GM23338 (cell line): ENCODE results near the gene LAMA4. TPM values are rescaled to one million over a fixed set of nuclear protein-coding genes. Genes with fewer than 3 reads are reported as not detected.

Experiments used
- ATAC-seq: fragments of 200-7000 bp; cut with Tn5 transposase; 3 replicates; pipeline ENCODE4 v1.9.1; 2020
- DNase-seq: peaks from one replicate; pipeline ENCODE4 v3.0.0-alpha.2; 2015; ENCODE audit warnings: low spot score
- H2AFZ ChIP-seq: fragments of 200-600 bp; sonication (generic); 2 replicates; pipeline ENCODE4 v1.8.0; 2016; ENCODE audit warnings: antibody characterized with exemption, mild to moderate bottlenecking, moderate library complexity
- H3F3A ChIP-seq: fragments of 200-600 bp; sonication (generic); replicated peaks from 2 replicates; pipeline ENCODE4 v1.8.0; 2017; ENCODE audit warnings: antibody characterized with exemption, mixed run types, low read depth
- H3K27ac ChIP-seq: fragments of 200-600 bp; sonication (generic); 2 replicates; pipeline ENCODE4 v1.6.1; 2016; ENCODE audit warnings: low read depth
- H3K27me3 ChIP-seq: fragments of 200-600 bp; sonication (generic); 2 replicates; pipeline ENCODE4 v1.8.0; 2016; ENCODE audit warnings: mild to moderate bottlenecking, mixed run types, moderate library complexity; ENCODE audit not compliant: insufficient read depth
- H3K36me3 ChIP-seq: fragments of 200-600 bp; sonication (generic); 2 replicates; pipeline ENCODE4 v1.8.0; 2016; ENCODE audit warnings: mild to moderate bottlenecking; ENCODE audit not compliant: insufficient read depth
- H3K4me1 ChIP-seq: fragments of 200-600 bp; sonication (generic); 2 replicates; pipeline ENCODE4 v1.8.0; 2016; ENCODE audit warnings: mild to moderate bottlenecking, moderate library complexity; ENCODE audit not compliant: insufficient read depth
- H3K4me2 ChIP-seq: fragments of 200-600 bp; sonication (generic); 2 replicates; pipeline ENCODE4 v1.7.1; 2017; ENCODE audit warnings: mixed run types
- H3K4me3 ChIP-seq: fragments of 200-600 bp; sonication (generic); 2 replicates; pipeline ENCODE4 v1.6.1; 2016; ENCODE audit warnings: mixed run types
- H3K79me2 ChIP-seq: fragments of 200-600 bp; sonication (generic); replicated peaks from 2 replicates; pipeline ENCODE4 v1.8.0; 2017; ENCODE audit warnings: mild to moderate bottlenecking; ENCODE audit not compliant: insufficient read depth
- H3K9me2 ChIP-seq: fragments of 200-600 bp; sonication (generic); 2 replicates; pipeline ENCODE4 v1.8.0; 2017; ENCODE audit not compliant: insufficient read depth
- H4K20me1 ChIP-seq: fragments of 200-600 bp; sonication (generic); replicated peaks from 2 replicates; pipeline ENCODE4 v1.8.0; 2017; ENCODE audit warnings: mild to moderate bottlenecking; ENCODE audit not compliant: insufficient read depth
- H3K27ac Mint-ChIP-seq: 2 replicates; pipeline ENCODE4 v1.8.0; 2020; ENCODE audit warnings: inconsistent platforms, mild to moderate bottlenecking, moderate library complexity, mixed read lengths
- H3K27me3 Mint-ChIP-seq: 3 replicates; pipeline ENCODE4 v1.8.0; 2022; ENCODE audit warnings: low read depth, mild to moderate bottlenecking, moderate library complexity, mixed read lengths, inconsistent platforms; ENCODE audit not compliant: insufficient read depth, poor library complexity
- H3K36me3 Mint-ChIP-seq: 3 replicates; pipeline ENCODE4 v1.8.0; 2021; ENCODE audit warnings: low read depth, mild to moderate bottlenecking, inconsistent platforms, moderate library complexity, mixed read lengths
- H3K4me1 Mint-ChIP-seq: 3 replicates; pipeline ENCODE4 v1.8.0; 2020; ENCODE audit warnings: mild to moderate bottlenecking, inconsistent platforms, mixed read lengths
- H3K4me3 Mint-ChIP-seq: 3 replicates; pipeline ENCODE4 v1.8.0; 2021; ENCODE audit warnings: moderate library complexity, mild to moderate bottlenecking, inconsistent platforms, mixed read lengths
- H3K9me3 Mint-ChIP-seq: 3 replicates; pipeline ENCODE4 v1.8.0; 2020; ENCODE audit warnings: moderate library complexity, mild to moderate bottlenecking, inconsistent platforms, mixed read lengths
- CREB1 ChIP-seq: fragments of 250-450 bp; sonication (Bioruptor Pico); IDR thresholded peaks from 2 replicates; pipeline ENCODE4 v1.5.0; 2020; ENCODE audit warnings: low read depth, mild to moderate bottlenecking, moderate library complexity
- CTCF ChIP-seq, 2 experiments: fragments of 200-600 bp in 1 of 2; sonication (generic) in 1 of 2; conservative IDR thresholded peaks; 2 replicates each; pipeline versions ENCODE4 v1.5.1 to v1.6.1; 2016 to 2017; ENCODE audit warnings: antibody characterized with exemption in 2 of 2, low read depth in 2 of 2, mild to moderate bottlenecking in 2 of 2, moderate library complexity in 1 of 2
- ETS1 ChIP-seq: IDR thresholded peaks from 2 replicates; pipeline ENCODE4 v1.6.1; 2016; ENCODE audit warnings: antibody characterized with exemption
- EZH2phosphoT487 ChIP-seq: fragments of 200-600 bp; sonication (generic); IDR thresholded peaks from one replicate; pipeline ENCODE4 v1.8.1; 2018; ENCODE audit warnings: antibody characterized with exemption; ENCODE audit not compliant: unreplicated experiment
- JUNB ChIP-seq: IDR thresholded peaks from one replicate; pipeline ENCODE4 v1.6.1; 2016; ENCODE audit warnings: antibody characterized with exemption; ENCODE audit not compliant: unreplicated experiment
- POLR2AphosphoS5 ChIP-seq: IDR thresholded peaks from 2 replicates; pipeline ENCODE4 v1.6.1; 2016; ENCODE audit warnings: antibody characterized with exemption, low read depth
- REST ChIP-seq: IDR thresholded peaks from one replicate; pipeline ENCODE4 v1.6.1; 2018; ENCODE audit warnings: antibody characterized with exemption; ENCODE audit not compliant: unreplicated experiment
- STAT1 ChIP-seq: IDR thresholded peaks from one replicate; pipeline ENCODE4 v1.6.1; 2016; ENCODE audit warnings: antibody characterized with exemption; ENCODE audit not compliant: unreplicated experiment
- ZNF331 ChIP-seq: fragments of 250-450 bp; sonication (Bioruptor Pico); IDR thresholded peaks from 2 replicates; pipeline ENCODE4 v1.5.0; 2020; ENCODE audit warnings: low read depth, mild to moderate bottlenecking, moderate library complexity
- ZNF462 ChIP-seq: fragments of 250-450 bp; sonication (Bioruptor Pico); IDR thresholded peaks from 2 replicates; pipeline ENCODE4 v1.5.0; 2020; ENCODE audit warnings: mild to moderate bottlenecking, moderate library complexity
- polyA plus RNA-seq: library from polyadenylated mRNA; unstranded; fragments of >200 nt; fragmentation: Nextera tagmentation; extraction: Ambion mirVana; gene quantifications from 2 replicates; pipeline ENCODE4 v1.2.1, GENCODE V29; 2016
- total RNA-seq: library from RNA; depleted of rRNA; stranded (reverse); fragments of >200 nt; shearing (Covaris generic); gene quantifications from 2 replicates; pipeline ENCODE4 v1.2.3, GENCODE V29; 2014

Gene LAMA4
- total and polyA plus RNA-seq, 2 experiments from 2014 or later = 1.7 to 2.8 TPM

GRCh38 chr6:112231164-112231563, 23.2 kb downstream of the LAMA4 start:
- Histone ChIP-seq H3K9me2 (peaks cover 15% of the 10 kb centered on the region; the same call in 1 of the 2 replicates), H3K27ac (no peak overlapping the region), H3F3A (no peaks in the 10 kb centered on the region), H3K4me1 (no peaks in the 10 kb centered on the region), H2AFZ (no peak overlapping the region), H3K4me2 (no peak overlapping the region), H3K4me3 (no peak overlapping the region), H4K20me1 (no peaks in the 10 kb centered on the region), H3K36me3 (no peaks in the 10 kb centered on the region), H3K27me3 (no peaks in the 10 kb centered on the region), H3K79me2 (no peaks in the 10 kb centered on the region)
- TF ChIP-seq CREB1 (CRISPR knock-in tag) = no peak
- TF ChIP-seq ETS1 = no peak
- no peak for TF ChIP-seq ZNF331 (CRISPR knock-in tag)
- no peak for TF ChIP-seq ZNF462
- no peak for TF ChIP-seq CTCF (conservative IDR thresholded peaks at IDR 0.05; ENCODE audit: low read depth in 2 of 2)
- TF ChIP-seq POLR2AphosphoS5 = no peak
- no peak for TF ChIP-seq EZH2phosphoT487
- TF ChIP-seq JUNB = no peak
- no peak for TF ChIP-seq REST
- TF ChIP-seq STAT1 = no peak
- H3K36me3 Mint-ChIP-seq = no peaks in the 10 kb centered on the region
- no peak overlapping the region for H3K4me3 Mint-ChIP-seq
- H3K4me1 Mint-ChIP-seq = peaks cover 6% of the 10 kb centered on the region
- H3K9me3 Mint-ChIP-seq = no peaks in the 10 kb centered on the region
- ATAC-seq (no peak), DNase-seq (no peak)
- H3K27ac Mint-ChIP-seq = no peak overlapping the region
- H3K27me3 Mint-ChIP-seq = peaks cover 2% of the 10 kb centered on the region
